ENCODE results near the gene SLC31A1.

DNA sequence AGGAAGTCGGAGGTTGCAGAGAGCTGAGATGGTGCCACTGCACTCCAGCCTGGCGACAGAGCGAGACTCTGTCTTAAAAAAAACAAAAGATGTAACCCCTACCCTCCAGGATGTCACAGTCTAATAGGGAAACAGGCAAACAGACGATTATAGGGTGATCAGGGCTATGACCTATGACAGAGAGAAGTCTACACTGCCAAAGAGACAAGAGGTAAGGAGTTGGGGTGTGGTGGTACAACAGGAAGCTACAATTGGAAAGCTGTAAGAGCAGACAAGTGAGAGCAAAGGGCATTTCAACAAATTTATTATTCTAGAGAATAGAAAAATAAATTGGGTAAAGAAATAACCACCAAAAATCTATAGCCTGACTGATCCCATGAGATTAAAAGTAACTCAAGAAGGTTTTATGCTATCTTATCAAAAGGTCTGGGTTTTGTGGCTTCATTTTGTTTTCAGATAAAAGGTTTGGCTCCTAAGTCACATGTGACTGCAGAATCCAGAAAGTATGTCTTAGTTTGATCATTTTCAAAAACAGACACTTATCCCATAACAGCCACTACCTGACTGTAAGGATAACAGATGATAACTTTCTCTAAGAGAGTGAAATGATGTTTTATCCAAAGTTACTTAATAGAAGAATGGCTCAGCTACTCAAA, 46.7 kb downstream of the SLC31A1 start:
- TF ChIP-seq CTCF (IDR thresholded peaks at IDR 0.05; ENCODE audit: extremely low read depth in 1 of 2, insufficient read depth in 1 of 2, low read depth in 1 of 2, low read length in 2 of 2): no peak
- TF ChIP-seq EZH2 (IDR thresholded peaks at IDR 0.05; ENCODE audit: borderline replicate concordance, low read depth, low read length, severe bottlenecking): no peak
- no peak for TF ChIP-seq POLR2AphosphoS5 (IDR thresholded peaks at IDR 0.05; ENCODE audit: insufficient read depth, low read depth, low read length)
- TF ChIP-seq POLR2A (IDR thresholded peaks at IDR 0.05; ENCODE audit: low read depth, low read length): no peak
- TF ChIP-seq FOS (IDR thresholded peaks at IDR 0.05; ENCODE audit: borderline replicate concordance, insufficient read depth, low read length): no peak
